ENCODE data around the gene MAP1LC3B2. TPM values are rescaled to one million over a fixed set of nuclear protein-coding genes. Genes with fewer than 3 reads are reported as not detected.

MAP1LC3B2 gene
- total and polyA plus RNA-seq, 10 of the 15 experiments (the other 5 are each of a cell fraction or from before 2014, with no cell fraction given): 0.23 to 2.7 (median 0.72) TPM; not detected in 3

GRCh38 chr12:116547955-116548501, 11.2 kb upstream of the MAP1LC3B2 start (continued):
- TF ChIP-seq TAF1 (IDR thresholded peaks at IDR 0.05; ENCODE audit: borderline replicate concordance, low read depth, low read length) (no peak), SMAD5 (IDR thresholded peaks at IDR 0.05; ENCODE audit: low read depth) (no peak), ZNF384 (IDR thresholded peaks at IDR 0.05; ENCODE audit: borderline replicate concordance, low read depth, low read length) (no peak), CHD4 (IDR thresholded peaks at IDR 0.05) (no peak), IKZF2 (IDR thresholded peaks at IDR 0.05) (peak in 1 of 2 experiments; percentile 16; a peak in 1 of 4 replicates), BRCA1 (IDR thresholded peaks at IDR 0.05; ENCODE audit: low read depth, low read length) (no peak), SUZ12 (IDR thresholded peaks at IDR 0.05; ENCODE audit: unreplicated experiment) (no peak), CREM (IDR thresholded peaks at IDR 0.05; ENCODE audit: low read depth) (peak; percentile 50; the same call in 1 of the 2 replicates)
- TF ChIP-seq, protein P1, sequence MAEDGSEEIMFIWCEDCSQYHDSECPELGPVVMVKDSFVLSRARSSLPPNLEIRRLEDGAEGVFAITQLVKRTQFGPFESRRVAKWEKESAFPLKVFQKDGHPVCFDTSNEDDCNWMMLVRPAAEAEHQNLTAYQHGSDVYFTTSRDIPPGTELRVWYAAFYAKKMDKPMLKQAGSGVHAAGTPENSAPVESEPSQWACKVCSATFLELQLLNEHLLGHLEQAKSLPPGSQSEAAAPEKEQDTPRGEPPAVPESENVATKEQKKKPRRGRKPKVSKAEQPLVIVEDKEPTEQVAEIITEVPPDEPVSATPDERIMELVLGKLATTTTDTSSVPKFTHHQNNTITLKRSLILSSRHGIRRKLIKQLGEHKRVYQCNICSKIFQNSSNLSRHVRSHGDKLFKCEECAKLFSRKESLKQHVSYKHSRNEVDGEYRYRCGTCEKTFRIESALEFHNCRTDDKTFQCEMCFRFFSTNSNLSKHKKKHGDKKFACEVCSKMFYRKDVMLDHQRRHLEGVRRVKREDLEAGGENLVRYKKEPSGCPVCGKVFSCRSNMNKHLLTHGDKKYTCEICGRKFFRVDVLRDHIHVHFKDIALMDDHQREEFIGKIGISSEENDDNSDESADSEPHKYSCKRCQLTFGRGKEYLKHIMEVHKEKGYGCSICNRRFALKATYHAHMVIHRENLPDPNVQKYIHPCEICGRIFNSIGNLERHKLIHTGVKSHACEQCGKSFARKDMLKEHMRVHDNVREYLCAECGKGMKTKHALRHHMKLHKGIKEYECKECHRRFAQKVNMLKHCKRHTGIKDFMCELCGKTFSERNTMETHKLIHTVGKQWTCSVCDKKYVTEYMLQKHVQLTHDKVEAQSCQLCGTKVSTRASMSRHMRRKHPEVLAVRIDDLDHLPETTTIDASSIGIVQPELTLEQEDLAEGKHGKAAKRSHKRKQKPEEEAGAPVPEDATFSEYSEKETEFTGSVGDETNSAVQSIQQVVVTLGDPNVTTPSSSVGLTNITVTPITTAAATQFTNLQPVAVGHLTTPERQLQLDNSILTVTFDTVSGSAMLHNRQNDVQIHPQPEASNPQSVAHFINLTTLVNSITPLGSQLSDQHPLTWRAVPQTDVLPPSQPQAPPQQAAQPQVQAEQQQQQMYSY (CRISPR knock-in tag; IDR thresholded peaks at IDR 0.05): no peak
- TF ChIP-seq, protein P2, sequence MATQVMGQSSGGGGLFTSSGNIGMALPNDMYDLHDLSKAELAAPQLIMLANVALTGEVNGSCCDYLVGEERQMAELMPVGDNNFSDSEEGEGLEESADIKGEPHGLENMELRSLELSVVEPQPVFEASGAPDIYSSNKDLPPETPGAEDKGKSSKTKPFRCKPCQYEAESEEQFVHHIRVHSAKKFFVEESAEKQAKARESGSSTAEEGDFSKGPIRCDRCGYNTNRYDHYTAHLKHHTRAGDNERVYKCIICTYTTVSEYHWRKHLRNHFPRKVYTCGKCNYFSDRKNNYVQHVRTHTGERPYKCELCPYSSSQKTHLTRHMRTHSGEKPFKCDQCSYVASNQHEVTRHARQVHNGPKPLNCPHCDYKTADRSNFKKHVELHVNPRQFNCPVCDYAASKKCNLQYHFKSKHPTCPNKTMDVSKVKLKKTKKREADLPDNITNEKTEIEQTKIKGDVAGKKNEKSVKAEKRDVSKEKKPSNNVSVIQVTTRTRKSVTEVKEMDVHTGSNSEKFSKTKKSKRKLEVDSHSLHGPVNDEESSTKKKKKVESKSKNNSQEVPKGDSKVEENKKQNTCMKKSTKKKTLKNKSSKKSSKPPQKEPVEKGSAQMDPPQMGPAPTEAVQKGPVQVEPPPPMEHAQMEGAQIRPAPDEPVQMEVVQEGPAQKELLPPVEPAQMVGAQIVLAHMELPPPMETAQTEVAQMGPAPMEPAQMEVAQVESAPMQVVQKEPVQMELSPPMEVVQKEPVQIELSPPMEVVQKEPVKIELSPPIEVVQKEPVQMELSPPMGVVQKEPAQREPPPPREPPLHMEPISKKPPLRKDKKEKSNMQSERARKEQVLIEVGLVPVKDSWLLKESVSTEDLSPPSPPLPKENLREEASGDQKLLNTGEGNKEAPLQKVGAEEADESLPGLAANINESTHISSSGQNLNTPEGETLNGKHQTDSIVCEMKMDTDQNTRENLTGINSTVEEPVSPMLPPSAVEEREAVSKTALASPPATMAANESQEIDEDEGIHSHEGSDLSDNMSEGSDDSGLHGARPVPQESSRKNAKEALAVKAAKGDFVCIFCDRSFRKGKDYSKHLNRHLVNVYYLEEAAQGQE (IDR thresholded peaks at IDR 0.05; ENCODE audit: low read depth, low read length): no peak
- TF ChIP-seq, protein P3, sequence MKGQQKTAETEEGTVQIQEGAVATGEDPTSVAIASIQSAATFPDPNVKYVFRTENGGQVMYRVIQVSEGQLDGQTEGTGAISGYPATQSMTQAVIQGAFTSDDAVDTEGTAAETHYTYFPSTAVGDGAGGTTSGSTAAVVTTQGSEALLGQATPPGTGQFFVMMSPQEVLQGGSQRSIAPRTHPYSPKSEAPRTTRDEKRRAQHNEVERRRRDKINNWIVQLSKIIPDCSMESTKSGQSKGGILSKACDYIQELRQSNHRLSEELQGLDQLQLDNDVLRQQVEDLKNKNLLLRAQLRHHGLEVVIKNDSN (IDR thresholded peaks at IDR 0.05; ENCODE audit: borderline replicate concordance, extremely low read length, insufficient read depth, low read depth, low read length): no peak
